Fibroblast of skin of back (primary cell): ENCODE results near the gene EFEMP2.
"Not testable (repeated sequence)": the region's sequence is repeated elsewhere in the genome, so short reads cannot be mapped to it uniquely, and the experiment has no call there.

Source experiments
- DNase-seq: peaks from one replicate; pipeline ENCODE4 v3.0.0-alpha.2; 2013

Gene EFEMP2

GRCh38 chr11:65900125-65900898 lies 27.7 kb upstream of the EFEMP2 start, which contains the start of gene FOSL1:
TSS of gene FOSL1 (minus strand) at chr11:65900388. CDS start at chr11:65900339, 49 bp downstream.
- DNase-seq, result peak; percentile 97

GRCh38 chr11:65899356-65900124 lies 26.9 kb upstream of the EFEMP2 start:
- peak; percentile 88 for DNase-seq

DNA sequence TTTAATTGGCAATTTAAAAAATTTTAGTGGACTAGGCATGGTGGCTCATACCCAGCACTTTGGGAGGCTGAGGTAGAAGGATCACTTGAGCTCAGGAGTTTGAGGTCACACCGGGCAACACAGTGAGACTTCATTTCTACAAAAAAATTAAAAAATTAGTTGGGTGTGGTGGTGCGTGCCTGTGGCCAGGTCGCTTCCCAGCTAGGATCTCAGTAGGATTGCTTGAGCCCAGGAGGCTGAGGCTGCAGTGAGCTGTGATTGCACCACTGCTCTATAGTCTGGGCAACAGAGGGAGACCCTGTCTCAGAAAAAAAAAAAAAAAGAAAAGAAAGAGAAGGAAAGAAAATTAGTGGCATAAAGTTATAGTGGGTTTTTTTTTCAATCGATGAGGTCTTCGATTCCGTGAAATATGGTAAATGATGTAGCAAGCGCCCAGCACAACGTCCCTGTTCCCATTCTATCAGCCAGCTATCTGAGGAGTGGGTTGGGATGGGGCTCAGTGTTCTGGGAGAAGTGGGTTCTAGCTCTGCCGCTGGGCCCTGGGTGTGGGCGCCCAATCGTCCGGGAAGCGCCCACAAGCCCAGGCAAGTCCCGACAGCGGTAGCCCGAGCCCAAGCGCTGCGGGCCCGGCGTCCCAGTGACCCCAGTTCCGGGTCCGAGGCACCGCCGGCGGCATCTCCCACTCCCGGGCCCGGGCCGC lies 26.2 kb upstream of the EFEMP2 start:
- no peak for DNase-seq

- no peak for DNase-seq
Measured at GRCh38 chr11:65897020-65897471, 24.4 kb upstream of the EFEMP2 start.

GRCh38 chr11:65896034-65896999 lies 23.7 kb upstream of the EFEMP2 start:
- no peak for DNase-seq

DNA sequence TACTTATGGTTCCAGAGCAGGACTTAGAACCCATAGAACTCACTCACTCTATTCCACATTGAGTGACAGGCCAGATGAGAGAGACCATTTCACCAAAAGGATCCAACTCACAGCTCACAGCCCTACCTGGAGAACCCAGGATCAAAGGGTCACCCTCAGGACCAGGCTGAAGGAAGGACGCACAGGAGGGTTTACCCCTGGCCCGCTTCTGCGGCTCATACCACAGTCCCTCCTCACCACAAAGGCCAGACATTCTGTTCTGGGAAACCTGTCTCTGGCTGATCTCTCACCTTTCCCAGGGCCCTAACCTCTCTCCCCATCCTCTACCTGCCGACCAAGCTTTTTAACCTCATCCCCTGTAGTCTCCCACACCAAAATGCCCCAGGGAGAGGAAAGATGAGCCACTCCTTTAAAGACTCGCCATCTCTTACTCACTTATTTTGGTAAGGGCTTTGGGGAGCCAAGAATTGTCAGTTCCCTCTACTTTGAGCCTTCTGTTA lies 22.9 kb upstream of the EFEMP2 start:
- no peak for DNase-seq

- DNase-seq, result no peak
Measured at GRCh38 chr11:65894034-65894591, 21.5 kb upstream of the EFEMP2 start.

- no peak for DNase-seq
Measured at GRCh38 chr11:65892661-65893317, 20.2 kb upstream of the EFEMP2 start.

GRCh38 chr11:65892137-65892540 lies 19.5 kb upstream of the EFEMP2 start:
- DNase-seq, result not testable (repeated sequence)

DNA sequence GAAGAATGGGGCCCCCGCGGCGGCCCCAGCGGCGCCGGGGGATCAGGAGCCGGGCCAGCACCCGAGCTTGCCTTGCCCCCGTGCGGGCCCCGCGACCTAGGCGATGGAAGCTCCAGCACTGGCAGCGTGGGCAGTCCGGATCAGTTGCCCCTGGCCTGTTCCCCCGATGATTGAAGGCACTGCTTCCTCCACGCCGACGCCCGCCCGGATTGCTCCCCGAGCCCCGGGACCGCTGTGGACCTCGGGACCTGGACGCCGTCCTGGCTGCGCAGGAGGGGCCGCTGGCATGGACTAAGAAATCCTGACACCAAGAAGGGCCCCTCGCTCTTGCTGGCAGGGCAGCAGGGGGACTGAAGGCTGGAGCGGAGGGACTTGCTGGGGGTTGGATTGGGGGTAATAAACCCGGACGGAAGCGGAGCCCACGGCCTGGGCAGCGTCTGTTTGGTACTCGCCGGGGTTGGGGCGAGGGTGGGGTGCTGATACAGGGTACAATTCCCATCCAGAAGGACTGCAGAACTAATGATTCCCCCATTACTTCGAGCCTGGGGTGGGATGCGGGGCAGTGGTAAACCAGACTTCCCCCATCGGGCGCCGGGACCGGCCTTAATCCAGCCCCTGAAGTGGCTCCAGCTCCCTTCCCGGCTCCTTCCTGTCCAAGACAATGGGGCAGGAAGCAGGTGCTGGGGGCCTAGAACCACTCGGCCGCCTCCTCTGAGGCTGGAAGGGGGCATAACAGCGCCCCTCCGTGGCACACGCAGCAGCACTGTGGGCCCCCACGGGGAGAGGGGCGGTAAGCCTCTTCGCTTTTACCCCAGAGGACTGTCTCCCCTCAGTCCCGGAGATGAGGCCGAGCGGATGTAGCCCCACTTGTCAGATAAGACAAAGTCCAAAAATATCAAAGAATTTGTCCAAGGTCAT lies 18.9 kb upstream of the EFEMP2 start:
- peak; percentile 43 for DNase-seq

- peak; percentile 96 for DNase-seq
Measured at GRCh38 chr11:65890324-65891218, 18.0 kb upstream of the EFEMP2 start, which contains the start of gene CCDC85B. TSS of gene CCDC85B (plus strand) at chr11:65890673. CDS start at chr11:65890784, 111 bp downstream.

DNA sequence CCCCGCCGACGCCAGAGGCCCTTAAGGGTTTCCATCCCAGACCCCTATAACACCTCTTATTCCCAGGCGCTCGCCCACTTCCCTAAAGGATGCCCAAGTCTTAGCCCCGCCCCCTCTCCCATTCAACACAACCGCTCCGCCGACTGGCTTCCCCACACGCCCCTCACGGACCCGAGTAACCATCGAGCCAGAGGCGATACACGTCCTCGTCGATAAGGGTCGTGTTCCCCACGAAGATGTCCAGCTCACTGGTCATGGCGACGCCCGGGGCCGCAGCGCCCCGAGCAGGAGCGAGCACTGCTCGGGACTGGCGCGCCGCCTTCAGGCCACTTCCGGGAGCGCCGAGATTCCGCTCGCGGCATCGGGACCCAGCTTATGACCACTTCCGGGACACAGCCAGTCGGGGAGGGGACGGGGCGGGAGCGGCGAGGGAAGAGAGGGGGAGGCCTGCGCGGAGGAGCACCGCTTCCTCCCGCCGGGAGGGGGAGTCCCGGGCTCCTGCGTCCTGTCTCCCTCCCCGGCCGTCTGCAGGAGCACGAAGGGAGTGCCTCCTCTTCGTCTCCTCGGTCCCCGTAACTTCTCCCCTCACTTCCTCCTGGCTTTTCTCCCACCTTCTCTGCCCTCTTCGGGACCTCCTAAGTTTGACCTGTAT lies 15.7 kb upstream of the EFEMP2 start, which contains the start of gene FIBP:
Gene FIBP (minus strand): TSS at position 309 of the 652 bp plus-strand sequence. CDS start 53 bp downstream, at position 256.
- DNase-seq, result peak; percentile 97

DNA sequence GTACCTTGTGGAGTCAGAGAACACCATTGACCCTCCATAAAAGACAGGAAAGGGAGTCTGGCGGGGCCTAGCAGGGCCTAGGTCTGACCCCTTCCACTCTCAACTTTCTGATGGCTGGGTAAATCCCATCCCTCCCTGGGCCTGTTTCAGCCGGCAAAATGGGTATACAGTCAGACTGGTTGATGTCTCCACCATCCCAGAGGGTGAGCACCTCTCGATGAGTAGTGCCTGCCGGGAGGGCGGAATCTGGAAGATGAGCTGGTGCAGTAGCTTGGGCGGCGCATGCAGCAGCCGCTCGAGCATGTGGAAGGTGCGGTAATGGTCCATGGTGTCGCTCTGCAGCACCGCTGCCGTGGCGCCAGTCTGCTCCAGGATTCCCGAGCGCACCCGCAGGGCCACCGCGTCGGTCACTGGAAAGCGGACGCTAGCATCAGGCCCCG lies 15.1 kb upstream of the EFEMP2 start:
- DNase-seq, result no peak

- DNase-seq, result no peak
Measured at GRCh38 chr11:65886826-65887722, 14.5 kb upstream of the EFEMP2 start.

DNA sequence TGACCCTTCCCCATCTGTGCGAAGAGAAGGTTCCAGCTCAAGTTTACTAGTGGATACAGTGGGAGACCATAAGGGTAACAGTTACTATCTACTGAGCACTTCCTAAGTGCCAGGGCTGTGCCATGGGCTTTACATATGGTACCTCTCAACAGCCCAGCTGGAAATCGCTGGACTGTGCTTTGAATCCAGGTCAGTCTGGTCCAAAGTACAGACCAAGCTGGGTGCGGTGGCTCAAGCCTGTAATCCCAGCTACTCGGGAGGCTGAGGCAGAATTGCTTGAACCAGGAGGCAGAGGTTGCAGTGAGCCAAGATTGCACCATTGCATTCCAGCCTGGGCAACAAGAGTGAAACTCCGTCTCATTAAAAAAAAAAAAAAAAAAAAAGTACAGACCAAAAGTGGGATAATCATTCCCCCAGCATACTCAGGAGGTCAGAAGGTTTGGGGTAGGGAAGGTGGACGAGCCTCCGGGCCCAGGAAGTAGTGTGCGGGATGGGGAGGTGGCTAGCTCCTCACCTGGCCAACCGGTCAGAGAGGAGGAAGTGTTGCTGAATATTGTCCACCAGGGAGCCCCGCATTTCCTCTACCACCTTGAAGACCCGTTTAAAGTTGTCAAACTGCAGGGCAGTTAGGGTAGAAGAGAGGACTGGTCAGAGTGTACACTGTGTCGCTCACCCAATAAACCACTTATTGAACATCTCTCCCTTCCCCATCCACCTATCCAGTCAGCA lies 13.4 kb upstream of the EFEMP2 start:
- no peak for DNase-seq

- no peak for DNase-seq
Measured at GRCh38 chr11:65885231-65885630, 12.6 kb upstream of the EFEMP2 start.
